Activated CD4-positive, alpha-beta T cell treated with anti-CD3 and anti-CD28 coated beads, Interleukin-2, amount 50 U/mL, for 16 hours (primary cell): Measurements from ENCODE around the gene EXOSC6.
"Not testable (repeated sequence)": the region's sequence is repeated elsewhere in the genome, so short reads cannot be mapped to it uniquely, and the experiment has no call there.

Experiments
- DNase-seq: peaks from one replicate; pipeline ENCODE4 v3.0.0-alpha.2; 2020

The EXOSC6 gene

GRCh38 chr16:70254180-70254964 lies 2.6 kb upstream of the EXOSC6 start:
- DNase-seq = no peak

- peak; percentile 39 for DNase-seq
These were observed 1.8 kb upstream of the EXOSC6 start for GRCh38 chr16:70253291-70254106.

- DNase-seq = peak; percentile 18
These were observed 732 bp upstream of the EXOSC6 start for GRCh38 chr16:70252355-70252988.

GRCh38 chr16:70250748-70251628 lies 752 bp downstream of the EXOSC6 start:
- peak; percentile 38 for DNase-seq

GRCh38 chr16:70249697-70250096 lies 2.0 kb downstream of the EXOSC6 start:
- DNase-seq = not testable (repeated sequence)

GRCh38 chr16:70238773-70239172 lies 13.0 kb downstream of the EXOSC6 start:
- not testable (repeated sequence) for DNase-seq

- not testable (repeated sequence) for DNase-seq
These were observed 19.9 kb downstream of the EXOSC6 start for GRCh38 chr16:70231831-70232230.

GRCh38 chr16:70226024-70226423 lies 25.7 kb downstream of the EXOSC6 start:
- DNase-seq = not testable (repeated sequence)

- not testable (repeated sequence) for DNase-seq
These were observed 26.3 kb downstream of the EXOSC6 start for GRCh38 chr16:70225430-70225829.

- DNase-seq = not testable (repeated sequence)
These were observed 27.1 kb downstream of the EXOSC6 start for GRCh38 chr16:70224645-70225044.

- DNase-seq = not testable (repeated sequence)
These were observed 27.7 kb downstream of the EXOSC6 start for GRCh38 chr16:70223971-70224513.

GRCh38 chr16:70223216-70223615 lies 28.5 kb downstream of the EXOSC6 start:
- DNase-seq = not testable (repeated sequence)

- not testable (repeated sequence) for DNase-seq
These were observed 29.2 kb downstream of the EXOSC6 start for GRCh38 chr16:70222574-70222973.

GRCh38 chr16:70218586-70218985 lies 33.2 kb downstream of the EXOSC6 start:
- DNase-seq = not testable (repeated sequence)

GRCh38 chr16:70206382-70206781 lies 45.4 kb downstream of the EXOSC6 start:
- not testable (repeated sequence) for DNase-seq

- not testable (repeated sequence) for DNase-seq
These were observed 46.9 kb downstream of the EXOSC6 start for GRCh38 chr16:70204668-70205405.

GRCh38 chr16:70204010-70204409 lies 47.7 kb downstream of the EXOSC6 start:
- DNase-seq = not testable (repeated sequence)

GRCh38 chr16:70203508-70203907 lies 48.2 kb downstream of the EXOSC6 start:
- not testable (repeated sequence) for DNase-seq

- DNase-seq = not testable (repeated sequence)
These were observed 51.7 kb downstream of the EXOSC6 start for GRCh38 chr16:70200063-70200462.

GRCh38 chr16:70199170-70199569 lies 52.6 kb downstream of the EXOSC6 start:
- DNase-seq = not testable (repeated sequence)

- not testable (repeated sequence) for DNase-seq
These were observed 53.1 kb downstream of the EXOSC6 start for GRCh38 chr16:70198666-70199065.
